Measurements from ENCODE around the gene ADGRG3. TPM values are rescaled to one million over a fixed set of nuclear protein-coding genes. Genes with fewer than 3 reads are reported as not detected.

The ADGRG3 gene
- total and polyA plus RNA-seq, 9 of the 15 experiments (the other 6 are each of a cell fraction or from before 2014, with no cell fraction given), result 0.09 to 0.52 (median 0.14) TPM; not detected in 3

DNA sequence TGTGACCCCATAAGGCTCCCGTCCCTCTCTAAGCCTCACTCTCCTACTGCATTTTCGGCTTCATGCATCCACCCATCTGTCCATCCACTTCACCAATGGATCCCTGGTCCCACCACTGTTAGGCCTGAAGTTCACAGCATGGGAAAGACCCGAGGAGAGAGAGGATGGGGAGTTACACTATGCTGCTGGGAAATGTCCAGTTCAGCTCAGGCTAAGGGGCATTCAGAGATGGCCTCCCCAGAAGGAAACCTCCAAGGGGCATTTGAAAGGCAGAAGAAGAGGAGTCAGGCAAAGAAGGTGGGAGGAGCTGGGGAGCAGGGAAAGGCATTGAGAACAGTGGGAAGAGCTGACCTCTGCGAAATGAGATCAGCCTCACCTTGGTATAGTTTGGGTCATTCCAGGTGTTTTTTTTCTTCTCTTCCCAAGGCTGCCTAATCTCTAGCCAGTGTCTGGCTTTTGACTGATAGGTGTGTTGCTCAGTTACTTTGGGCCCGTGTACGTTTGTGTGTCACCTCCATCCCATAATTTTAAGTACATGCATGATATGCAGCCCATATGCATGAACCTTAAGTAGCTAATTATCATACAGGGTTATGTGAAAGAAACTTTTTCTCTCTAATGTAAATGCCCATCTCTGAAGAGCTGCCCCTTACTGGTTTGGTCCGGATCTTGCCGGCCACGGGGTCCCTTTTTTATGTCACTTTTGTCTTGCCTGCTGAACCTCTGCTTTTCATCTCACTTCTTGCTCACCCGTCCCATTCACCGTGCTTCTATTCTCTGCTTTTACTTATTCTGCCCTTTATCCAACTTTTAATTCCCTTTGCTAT is 14.9 kb downstream of the ADGRG3 start (continued):
- TF ChIP-seq, protein P1, sequence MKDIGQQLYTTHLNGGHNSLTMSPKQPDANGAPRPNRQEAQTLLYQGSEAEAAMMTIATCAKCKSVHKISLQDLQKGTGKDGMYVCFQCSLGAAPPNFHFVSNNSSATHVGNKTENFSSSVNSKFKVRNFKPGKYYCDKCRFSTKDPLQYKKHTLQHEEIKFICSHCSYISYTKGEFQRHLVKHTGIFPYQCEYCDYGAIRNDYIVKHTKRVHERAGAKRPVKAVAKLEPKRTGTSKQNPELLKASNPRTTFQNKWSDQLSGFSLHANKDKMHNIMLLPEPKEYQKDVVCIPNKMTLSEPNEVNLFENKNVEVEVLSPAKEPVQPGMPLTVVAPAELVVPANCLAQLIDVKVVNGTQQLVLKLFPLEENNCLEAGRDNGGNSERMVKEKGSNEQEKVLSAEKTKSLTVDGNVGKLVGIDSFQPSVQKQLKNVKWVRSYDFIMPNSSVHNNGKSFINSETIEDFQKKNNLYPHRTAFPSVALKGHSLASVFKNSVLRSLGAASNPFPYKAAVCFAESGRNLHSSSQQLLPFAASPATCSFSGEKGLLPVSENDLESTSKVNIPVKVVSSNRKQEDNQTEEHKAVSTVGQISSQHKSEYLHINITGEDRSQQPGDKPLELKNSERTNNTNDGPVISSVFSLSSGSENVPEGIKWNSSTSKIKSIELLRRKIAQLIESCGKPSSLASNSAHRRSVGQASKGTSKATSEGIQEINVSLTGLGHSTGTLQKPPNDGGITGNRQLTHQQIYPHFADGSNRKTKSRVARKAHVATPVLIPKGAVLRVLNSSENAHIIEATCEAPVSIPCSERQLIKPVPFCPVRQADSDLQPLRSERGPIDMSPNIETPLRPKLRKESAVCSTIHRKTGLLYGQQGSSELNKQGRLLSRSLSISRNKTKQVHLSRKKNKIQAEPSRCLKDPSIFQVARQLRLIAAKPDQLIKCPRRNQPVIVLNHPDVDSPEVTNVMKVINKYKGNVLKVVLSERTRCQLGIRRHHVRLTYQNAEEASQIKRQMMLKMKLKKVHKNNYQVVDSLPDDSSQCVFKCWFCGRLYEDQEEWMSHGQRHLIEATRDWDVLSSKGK (CRISPR knock-in tag; IDR thresholded peaks at IDR 0.05), result no peak
- TF ChIP-seq, protein P2, sequence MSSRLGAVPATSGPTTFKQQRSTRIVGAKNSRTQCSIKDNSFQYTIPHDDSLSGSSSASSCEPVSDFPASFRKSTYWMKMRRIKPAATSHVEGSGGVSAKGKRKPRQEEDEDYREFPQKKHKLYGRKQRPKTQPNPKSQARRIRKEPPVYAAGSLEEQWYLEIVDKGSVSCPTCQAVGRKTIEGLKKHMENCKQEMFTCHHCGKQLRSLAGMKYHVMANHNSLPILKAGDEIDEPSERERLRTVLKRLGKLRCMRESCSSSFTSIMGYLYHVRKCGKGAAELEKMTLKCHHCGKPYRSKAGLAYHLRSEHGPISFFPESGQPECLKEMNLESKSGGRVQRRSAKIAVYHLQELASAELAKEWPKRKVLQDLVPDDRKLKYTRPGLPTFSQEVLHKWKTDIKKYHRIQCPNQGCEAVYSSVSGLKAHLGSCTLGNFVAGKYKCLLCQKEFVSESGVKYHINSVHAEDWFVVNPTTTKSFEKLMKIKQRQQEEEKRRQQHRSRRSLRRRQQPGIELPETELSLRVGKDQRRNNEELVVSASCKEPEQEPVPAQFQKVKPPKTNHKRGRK (tag; IDR thresholded peaks at IDR 0.05), result no peak
- TF ChIP-seq BMI1 (IDR thresholded peaks at IDR 0.05; ENCODE audit: low read length) (no peak), ZNF197 (CRISPR knock-in tag; IDR thresholded peaks at IDR 0.05; ENCODE audit: low read depth) (no peak), HIVEP1 (CRISPR knock-in tag; IDR thresholded peaks at IDR 0.05) (no peak), KLF16 (IDR thresholded peaks at IDR 0.05) (peak; percentile 72; the same call in 1 of the 2 replicates), ZNF717 (CRISPR knock-in tag; IDR thresholded peaks at IDR 0.05) (no peak), CHD2 (IDR thresholded peaks at IDR 0.05; ENCODE audit: low read depth, low read length) (peak; percentile 21; the same call in 1 of the 2 replicates), HOXB6 (CRISPR knock-in tag; IDR thresholded peaks at IDR 0.05; ENCODE audit: borderline replicate concordance) (no peak), FOXO4 (CRISPR knock-in tag; IDR thresholded peaks at IDR 0.05) (no peak), ZNF740 (CRISPR knock-in tag; IDR thresholded peaks at IDR 0.05) (no peak), ZNF740 (tag; IDR thresholded peaks at IDR 0.05) (no peak)
- TF ChIP-seq, protein P3, sequence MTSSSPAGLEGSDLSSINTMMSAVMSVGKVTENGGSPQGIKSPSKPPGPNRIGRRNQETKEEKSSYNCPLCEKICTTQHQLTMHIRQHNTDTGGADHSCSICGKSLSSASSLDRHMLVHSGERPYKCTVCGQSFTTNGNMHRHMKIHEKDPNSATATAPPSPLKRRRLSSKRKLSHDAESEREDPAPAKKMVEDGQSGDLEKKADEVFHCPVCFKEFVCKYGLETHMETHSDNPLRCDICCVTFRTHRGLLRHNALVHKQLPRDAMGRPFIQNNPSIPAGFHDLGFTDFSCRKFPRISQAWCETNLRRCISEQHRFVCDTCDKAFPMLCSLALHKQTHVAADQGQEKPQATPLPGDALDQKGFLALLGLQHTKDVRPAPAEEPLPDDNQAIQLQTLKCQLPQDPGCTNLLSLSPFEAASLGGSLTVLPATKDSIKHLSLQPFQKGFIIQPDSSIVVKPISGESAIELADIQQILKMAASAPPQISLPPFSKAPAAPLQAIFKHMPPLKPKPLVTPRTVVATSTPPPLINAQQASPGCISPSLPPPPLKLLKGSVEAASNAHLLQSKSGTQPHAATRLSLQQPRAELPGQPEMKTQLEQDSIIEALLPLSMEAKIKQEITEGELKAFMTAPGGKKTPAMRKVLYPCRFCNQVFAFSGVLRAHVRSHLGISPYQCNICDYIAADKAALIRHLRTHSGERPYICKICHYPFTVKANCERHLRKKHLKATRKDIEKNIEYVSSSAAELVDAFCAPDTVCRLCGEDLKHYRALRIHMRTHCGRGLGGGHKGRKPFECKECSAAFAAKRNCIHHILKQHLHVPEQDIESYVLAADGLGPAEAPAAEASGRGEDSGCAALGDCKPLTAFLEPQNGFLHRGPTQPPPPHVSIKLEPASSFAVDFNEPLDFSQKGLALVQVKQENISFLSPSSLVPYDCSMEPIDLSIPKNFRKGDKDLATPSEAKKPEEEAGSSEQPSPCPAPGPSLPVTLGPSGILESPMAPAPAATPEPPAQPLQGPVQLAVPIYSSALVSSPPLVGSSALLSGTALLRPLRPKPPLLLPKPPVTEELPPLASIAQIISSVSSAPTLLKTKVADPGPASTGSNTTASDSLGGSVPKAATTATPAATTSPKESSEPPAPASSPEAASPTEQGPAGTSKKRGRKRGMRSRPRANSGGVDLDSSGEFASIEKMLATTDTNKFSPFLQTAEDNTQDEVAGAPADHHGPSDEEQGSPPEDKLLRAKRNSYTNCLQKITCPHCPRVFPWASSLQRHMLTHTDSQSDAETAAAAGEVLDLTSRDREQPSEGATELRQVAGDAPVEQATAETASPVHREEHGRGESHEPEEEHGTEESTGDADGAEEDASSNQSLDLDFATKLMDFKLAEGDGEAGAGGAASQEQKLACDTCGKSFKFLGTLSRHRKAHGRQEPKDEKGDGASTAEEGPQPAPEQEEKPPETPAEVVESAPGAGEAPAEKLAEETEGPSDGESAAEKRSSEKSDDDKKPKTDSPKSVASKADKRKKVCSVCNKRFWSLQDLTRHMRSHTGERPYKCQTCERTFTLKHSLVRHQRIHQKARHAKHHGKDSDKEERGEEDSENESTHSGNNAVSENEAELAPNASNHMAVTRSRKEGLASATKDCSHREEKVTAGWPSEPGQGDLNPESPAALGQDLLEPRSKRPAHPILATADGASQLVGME (CRISPR knock-in tag; IDR thresholded peaks at IDR 0.05), result no peak
